Glutamatergic neuron (in vitro differentiated cells): ENCODE data around the gene C17orf50. TPM values are rescaled to one million over a fixed set of nuclear protein-coding genes. Genes with fewer than 3 reads are reported as not detected.

ENCODE experiments used
- DNase-seq: peaks from one replicate; pipeline ENCODE4 v3.0.0; 2022
- H3K27ac Mint-ChIP-seq: one replicate; pipeline ENCODE4 v1.8.0; 2020; ENCODE audit warnings: mild to moderate bottlenecking, mixed read lengths, inconsistent platforms; ENCODE audit not compliant: unreplicated experiment
- H3K27me3 Mint-ChIP-seq: one replicate; pipeline ENCODE4 v1.8.0; 2020; ENCODE audit warnings: mild to moderate bottlenecking, moderate library complexity, mixed read lengths, inconsistent platforms; ENCODE audit not compliant: unreplicated experiment
- H3K36me3 Mint-ChIP-seq: one replicate; pipeline ENCODE4 v1.8.0; 2020; ENCODE audit warnings: mild to moderate bottlenecking, mixed read lengths, inconsistent platforms; ENCODE audit not compliant: unreplicated experiment
- H3K4me1 Mint-ChIP-seq: one replicate; pipeline ENCODE4 v1.8.0; 2020; ENCODE audit warnings: mild to moderate bottlenecking, low read depth, mixed read lengths, inconsistent platforms; ENCODE audit not compliant: unreplicated experiment
- H3K4me3 Mint-ChIP-seq: one replicate; pipeline ENCODE4 v1.8.0; 2020; ENCODE audit warnings: mild to moderate bottlenecking, mixed read lengths, inconsistent platforms; ENCODE audit not compliant: unreplicated experiment
- H3K9me3 Mint-ChIP-seq: one replicate; pipeline ENCODE4 v1.8.0; 2020; ENCODE audit warnings: mild to moderate bottlenecking, moderate library complexity, mixed read lengths, inconsistent platforms; ENCODE audit not compliant: unreplicated experiment
- CTCF ChIP-seq: fragments of 200-600 bp; sonication (generic); IDR thresholded peaks from one replicate; pipeline ENCODE4 v1.5.0; 2021; ENCODE audit not compliant: partially characterized antibody, unreplicated experiment
- total RNA-seq: library from RNA; stranded (reverse); fragmentation: NEBNext Ultra II Directional; extraction: Animal tissue kit (Norgen Biotek cat#: 25700); gene quantifications from one replicate; pipeline ENCODE4 v1.2.1, GENCODE V29; 2021; ENCODE audit not compliant: unreplicated experiment

The C17orf50 gene
- total RNA-seq, 1 donor from 2014 or later: not detected

- DNase-seq: no peak
- Mint-ChIP-seq H3K4me3 (no peak overlapping the region), H3K27me3 (peaks cover 1% of the 10 kb centered on the region), H3K27ac (no peak overlapping the region), H3K36me3 (no peaks in the 10 kb centered on the region), H3K4me1 (peaks cover 17% of the 10 kb centered on the region), H3K9me3 (peaks cover 5% of the 10 kb centered on the region)
- no peak for TF ChIP-seq CTCF
These were observed 31.3 kb upstream of the C17orf50 start for GRCh38 chr17:35729405-35729833.

GRCh38 chr17:35730400-35731005 lies 30.2 kb upstream of the C17orf50 start:
- H3K9me3 Mint-ChIP-seq: peaks cover 6% of the 10 kb centered on the region
- no peak for TF ChIP-seq CTCF
- H3K27ac Mint-ChIP-seq: no peak overlapping the region
- H3K27me3 Mint-ChIP-seq: peaks cover 1% of the 10 kb centered on the region
- H3K36me3 Mint-ChIP-seq: no peaks in the 10 kb centered on the region
- H3K4me3 Mint-ChIP-seq: peak overlapping the region; percentile 75
- H3K4me1 Mint-ChIP-seq: peaks cover 13% of the 10 kb centered on the region
- no peak for DNase-seq

- no peak within 1 kb of the TSS for H3K27ac Mint-ChIP-seq
- TF ChIP-seq CTCF: no peak
- peaks cover 6% of the 10 kb centered on the region for H3K9me3 Mint-ChIP-seq
These were observed 29.3 kb upstream of the C17orf50 start, which contains the start of gene RASL10B for GRCh38 chr17:35731239-35731916. TSS of gene RASL10B (plus strand) at chr17:35731639. CDS start at chr17:35735185, 3,546 bp downstream.

GRCh38 chr17:35731917-35732805 lies 28.5 kb upstream of the C17orf50 start:
- H3K9me3 Mint-ChIP-seq: peaks cover 6% of the 10 kb centered on the region
- no peak for TF ChIP-seq CTCF
- H3K4me3 Mint-ChIP-seq: peak overlapping the region; percentile 80
- H3K27ac Mint-ChIP-seq: no peak overlapping the region
- H3K27me3 Mint-ChIP-seq: peaks cover 1% of the 10 kb centered on the region
- no peaks in the 10 kb centered on the region for H3K36me3 Mint-ChIP-seq
- DNase-seq: no peak
- H3K4me1 Mint-ChIP-seq: peaks cover 5% of the 10 kb centered on the region

More at GRCh38 chr17:35731239-35731916, 29.3 kb upstream of the C17orf50 start, which contains the start of gene RASL10B:
- Mint-ChIP-seq H3K4me3 (peak within 1 kb of the TSS; percentile 80), H3K36me3 (no peaks in the 10 kb centered on the region), H3K27me3 (peaks cover 1% of the 10 kb centered on the region), H3K4me1 (peaks cover 5% of the 10 kb centered on the region)
- peak; percentile 86 for DNase-seq
